Testis (tissue), 3 donors: ENCODE results near the gene COPB1. TPM values are rescaled to one million over a fixed set of nuclear protein-coding genes. Genes with fewer than 3 reads are reported as not detected.

Source experiments
- DNase-seq: peaks from one replicate; pipeline ENCODE4 v3.0.0-alpha.2; 2019
- H3K27ac ChIP-seq, 2 donors: fragments of 200-600 bp; sonication (generic); one replicate each; pipeline ENCODE4 v1.5.1; 2019
- H3K27me3 ChIP-seq: fragments of 200-600 bp; sonication (generic); one replicate; pipeline ENCODE4 v1.5.1; 2019
- H3K36me3 ChIP-seq: fragments of 200-600 bp; sonication (generic); one replicate; pipeline ENCODE4 v1.5.1; 2017; ENCODE audit warnings: low read depth; ENCODE audit errors: missing control alignments
- H3K4me1 ChIP-seq: fragments of 200-600 bp; sonication (generic); one replicate; pipeline ENCODE4 v1.5.1; 2019
- H3K4me3 ChIP-seq, 2 donors: fragments of 200-600 bp; sonication (generic); one replicate each; pipeline ENCODE4 v1.5.1; 2017 to 2019
- H3K9me3 ChIP-seq: fragments of 200-600 bp; sonication (generic); one replicate; pipeline ENCODE4 v1.5.1; 2017
- POLR2A ChIP-seq: fragments of 450-650 bp; IDR thresholded peaks from one replicate; pipeline ENCODE4 v1.6.1; 2017; ENCODE audit warnings: antibody characterized with exemption, mild to moderate bottlenecking, moderate library complexity
- WGBS, 2 donors: methylation state at CpG; one replicate each; pipeline ENCODE4 v1.1.5; 2018; 5-methylcytosine and 5-hydroxymethylcytosine counted together
- intact Hi-C: fragments of 100-400 bp; cut with DNase I; formaldehyde crosslinking; loops from one replicate; pipeline ENCODE4 v1.15.1; 2023; ENCODE audit warnings: low total_unique reads
- polyA plus RNA-seq: library from polyadenylated mRNA; stranded (reverse); fragments of 350-450 nt; fragmentation: Illumina TruSeq; extraction: RNeasy Lipid Tissue Mini Kit (QIAGEN cat#74804); gene quantifications from one replicate; pipeline ENCODE4 v1.2.3, GENCODE V29; 2014; ENCODE audit warnings: low read depth, low replicate concordance; ENCODE audit not compliant: insufficient read depth
- total RNA-seq, 2 donors: library from RNA; depleted of rRNA; stranded (reverse); fragments of >200 nt; gene quantifications; one replicate each; pipeline ENCODE4 v1.2.3, GENCODE V29; 2016
- TF ChIP-seq, protein P1 (sequence below), 3 experiments: fragments of 450-650 bp in 2 of 3; fragments of 200-600 bp in 1 of 3; sonication (generic) in 1 of 3; IDR thresholded peaks; one replicate each; pipeline ENCODE4 v1.5.1; 2016 to 2019; ENCODE audit warnings: antibody characterized with exemption in 3 of 3, mild to moderate bottlenecking in 2 of 3, moderate library complexity in 1 of 3

The COPB1 gene
- total and polyA plus RNA-seq, 3 donors from 2014 or later = 71.7 to 87.3 (median 83.5) TPM

DNA sequence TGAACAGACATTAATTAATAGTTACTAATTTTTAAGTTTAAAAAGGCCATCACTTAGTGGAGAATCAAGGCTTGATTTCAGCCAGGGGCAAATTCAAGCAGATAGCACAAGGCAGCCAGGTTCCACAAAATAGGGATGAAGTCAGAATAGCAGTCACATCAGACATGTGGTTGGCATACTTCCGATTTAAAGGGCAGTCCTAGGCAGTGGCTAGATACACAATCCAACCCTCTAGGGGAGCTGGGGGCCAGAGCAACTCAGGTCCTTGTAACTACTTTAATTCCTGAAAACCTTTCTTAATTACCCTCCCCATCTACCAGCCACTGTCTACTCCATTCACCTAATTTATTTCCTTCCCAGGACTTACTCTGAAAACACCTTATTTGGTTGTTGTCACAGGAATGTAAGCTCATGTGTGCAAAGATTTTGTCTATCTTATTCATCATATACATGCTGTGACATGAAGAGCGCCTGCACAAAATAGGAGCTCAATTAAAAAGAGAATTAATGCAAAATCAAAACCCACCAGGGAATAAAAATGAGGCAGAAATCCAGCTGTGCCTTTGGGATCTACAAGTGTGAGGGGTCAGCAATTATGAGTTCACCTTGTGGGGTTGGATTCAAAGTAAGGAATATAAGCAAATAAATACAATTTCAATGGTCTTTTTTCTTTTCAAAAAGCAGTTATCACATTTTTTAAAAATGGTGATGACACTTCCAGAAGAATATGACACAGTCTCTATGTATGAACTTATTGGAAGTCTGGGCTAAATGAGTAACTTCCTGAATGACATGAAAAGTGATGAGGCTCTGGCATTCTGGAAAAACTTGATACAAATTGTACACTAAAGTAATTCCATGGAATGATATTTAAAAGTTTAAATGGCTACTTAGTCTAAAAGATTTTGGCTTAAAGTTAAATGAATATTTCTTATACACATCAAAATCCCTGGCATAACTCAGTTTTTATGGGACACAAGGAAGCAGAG, 53.8 kb downstream of the COPB1 start:
- DNase-seq = no peak
- H3K27ac ChIP-seq = no peak overlapping the region
- TF ChIP-seq, protein P1, sequence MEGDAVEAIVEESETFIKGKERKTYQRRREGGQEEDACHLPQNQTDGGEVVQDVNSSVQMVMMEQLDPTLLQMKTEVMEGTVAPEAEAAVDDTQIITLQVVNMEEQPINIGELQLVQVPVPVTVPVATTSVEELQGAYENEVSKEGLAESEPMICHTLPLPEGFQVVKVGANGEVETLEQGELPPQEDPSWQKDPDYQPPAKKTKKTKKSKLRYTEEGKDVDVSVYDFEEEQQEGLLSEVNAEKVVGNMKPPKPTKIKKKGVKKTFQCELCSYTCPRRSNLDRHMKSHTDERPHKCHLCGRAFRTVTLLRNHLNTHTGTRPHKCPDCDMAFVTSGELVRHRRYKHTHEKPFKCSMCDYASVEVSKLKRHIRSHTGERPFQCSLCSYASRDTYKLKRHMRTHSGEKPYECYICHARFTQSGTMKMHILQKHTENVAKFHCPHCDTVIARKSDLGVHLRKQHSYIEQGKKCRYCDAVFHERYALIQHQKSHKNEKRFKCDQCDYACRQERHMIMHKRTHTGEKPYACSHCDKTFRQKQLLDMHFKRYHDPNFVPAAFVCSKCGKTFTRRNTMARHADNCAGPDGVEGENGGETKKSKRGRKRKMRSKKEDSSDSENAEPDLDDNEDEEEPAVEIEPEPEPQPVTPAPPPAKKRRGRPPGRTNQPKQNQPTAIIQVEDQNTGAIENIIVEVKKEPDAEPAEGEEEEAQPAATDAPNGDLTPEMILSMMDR (IDR thresholded peaks at IDR 0.05) = no peak
- no peak for TF ChIP-seq POLR2A
- no peaks in the 10 kb centered on the region for H3K36me3 ChIP-seq
- intact Hi-C loops = no loop called here
- H3K9me3 ChIP-seq = no peaks in the 10 kb centered on the region
- no peaks in the 10 kb centered on the region for H3K4me1 ChIP-seq
- no peak overlapping the region for H3K4me3 ChIP-seq
- H3K27me3 ChIP-seq = no peaks in the 10 kb centered on the region
- 96 to 98% methylated on average over 2 of the region's 2 CpGs for WGBS, 2 donors

DNA sequence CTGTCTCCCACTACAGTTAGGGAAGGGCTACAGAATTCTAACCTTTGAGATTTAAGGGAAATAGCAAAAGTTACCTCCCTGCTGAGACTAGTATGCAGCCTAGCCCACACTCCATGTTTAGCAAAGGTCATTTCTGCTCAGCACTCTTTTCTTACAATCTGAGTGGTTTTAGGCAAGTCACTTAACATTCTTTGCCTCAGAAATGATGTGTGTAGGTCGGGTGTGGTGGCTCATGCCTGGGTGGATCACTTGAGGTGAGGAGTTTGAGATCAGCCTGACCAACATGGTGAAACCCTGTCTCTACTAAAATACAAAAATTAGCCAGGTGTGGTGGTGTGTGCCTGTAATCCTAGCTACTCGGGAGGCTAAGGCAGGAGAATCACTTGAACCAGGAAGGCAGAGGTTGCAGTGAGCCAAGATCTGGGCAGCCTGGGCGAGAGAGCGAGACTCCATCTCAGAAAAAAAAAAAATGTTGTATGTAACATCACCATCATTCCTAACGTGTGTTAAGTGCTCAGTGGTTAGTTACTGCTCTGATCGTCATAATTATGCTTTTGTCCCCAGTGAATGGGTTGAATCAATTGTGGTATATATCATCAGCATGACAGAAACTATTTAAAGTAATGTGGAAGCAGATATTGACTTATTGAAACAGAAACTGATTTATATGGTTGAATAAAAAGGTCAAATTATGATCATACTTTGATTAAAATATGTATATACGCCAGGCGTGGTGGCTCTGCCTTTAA, 55.0 kb downstream of the COPB1 start:
- no peak overlapping the region for H3K4me3 ChIP-seq
- intact Hi-C loops = no loop called here
- WGBS, 2 donors = 96 to 97% methylated on average over 8 of the region's 8 CpGs
- no peaks in the 10 kb centered on the region for H3K27me3 ChIP-seq
- no peak overlapping the region for H3K27ac ChIP-seq
- TF ChIP-seq, protein P1 (IDR thresholded peaks at IDR 0.05) = no peak
- TF ChIP-seq POLR2A = no peak
- no peaks in the 10 kb centered on the region for H3K4me1 ChIP-seq
- no peaks in the 10 kb centered on the region for H3K36me3 ChIP-seq
- no peak for DNase-seq
- no peaks in the 10 kb centered on the region for H3K9me3 ChIP-seq

DNA sequence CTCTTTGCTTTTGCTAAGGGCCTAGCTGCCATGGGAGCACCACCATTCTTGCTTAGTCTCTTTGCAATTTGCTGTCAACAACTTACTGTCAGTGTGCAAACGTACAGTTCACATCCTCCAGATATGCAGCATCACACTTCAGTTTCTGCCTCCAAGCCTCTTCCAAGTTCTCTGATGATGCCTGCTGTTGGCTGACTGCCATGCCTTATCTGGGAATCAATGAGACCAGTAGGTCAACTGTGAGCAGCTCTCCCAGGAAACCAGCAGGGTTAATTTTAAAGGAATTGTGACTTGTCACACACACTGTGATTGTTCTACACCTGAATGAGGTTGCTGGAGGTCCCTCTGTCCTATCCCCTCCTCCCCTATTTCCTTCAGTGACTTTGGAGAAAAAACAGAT, 56.0 kb downstream of the COPB1 start:
- H3K27me3 ChIP-seq = no peaks in the 10 kb centered on the region
- intact Hi-C loops = no loop called here
- H3K9me3 ChIP-seq = no peaks in the 10 kb centered on the region
- 79 to 83% methylated on average over 1 of the region's 1 CpG for WGBS, 2 donors
- no peak for TF ChIP-seq POLR2A
- TF ChIP-seq, protein P1 (IDR thresholded peaks at IDR 0.05) = no peak
- H3K27ac ChIP-seq = no peak overlapping the region
- H3K4me3 ChIP-seq = no peak overlapping the region
- H3K36me3 ChIP-seq = no peaks in the 10 kb centered on the region
- H3K4me1 ChIP-seq = no peaks in the 10 kb centered on the region
- DNase-seq = peak; percentile 17

DNA sequence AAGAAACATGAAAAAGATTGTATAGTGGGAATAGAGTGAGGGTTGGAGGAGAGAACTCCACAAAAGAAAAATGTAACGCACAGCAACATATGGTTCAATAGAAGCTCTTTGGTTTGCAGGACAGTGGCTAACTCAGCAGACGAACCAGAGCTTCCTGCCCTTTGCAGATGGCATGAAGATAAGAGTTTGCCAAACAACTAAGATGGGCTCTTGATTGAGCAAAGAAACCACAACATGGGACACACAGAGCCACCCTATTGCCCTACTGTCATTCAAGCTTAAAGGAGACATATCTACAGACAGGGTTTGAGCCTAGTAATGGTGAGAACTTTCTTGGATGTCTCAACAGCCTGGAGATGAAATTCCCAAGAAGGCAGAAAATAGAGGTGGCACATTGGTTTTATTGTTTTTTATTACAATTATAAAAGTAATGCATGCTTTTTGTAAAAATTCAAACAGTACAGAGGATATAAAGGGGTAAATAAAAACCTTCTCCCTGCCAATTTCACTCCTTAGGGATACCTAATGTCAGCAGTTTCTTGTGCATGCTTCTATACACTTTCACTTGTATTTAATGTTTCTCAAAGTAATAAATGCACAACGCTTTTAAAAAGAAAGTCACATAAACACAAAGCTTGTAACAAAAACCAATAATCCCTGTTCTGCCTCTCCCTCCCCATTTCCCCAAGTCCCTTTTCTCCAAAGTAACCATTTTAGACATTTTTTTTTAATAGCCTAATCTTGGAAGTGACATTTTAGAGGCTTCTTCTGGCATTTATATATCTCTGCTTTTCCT, 63.7 kb downstream of the COPB1 start:
- no peak overlapping the region for H3K4me3 ChIP-seq
- WGBS, 2 donors = 73 to 87% methylated on average over 3 of the region's 3 CpGs
- no peaks in the 10 kb centered on the region for H3K4me1 ChIP-seq
- no peak overlapping the region for H3K27ac ChIP-seq
- TF ChIP-seq, protein P1 (IDR thresholded peaks at IDR 0.05) = no peak
- TF ChIP-seq POLR2A = no peak
- no peaks in the 10 kb centered on the region for H3K36me3 ChIP-seq
- intact Hi-C loops = no loop called here
- no peaks in the 10 kb centered on the region for H3K27me3 ChIP-seq
- DNase-seq = no peak
- H3K9me3 ChIP-seq = no peaks in the 10 kb centered on the region
